Naive B cell (primary cell): ENCODE measurements around the gene CYP27A1. TPM values are rescaled to one million over a fixed set of nuclear protein-coding genes. Genes with fewer than 3 reads are reported as not detected.

Source experiments
- ATAC-seq, 2 donors: fragments of 150-1000 bp; cut with Tn5 transposase; 2 replicates each; pipeline ENCODE4 v1.10.0; 2021; ENCODE audit warnings: low read depth in 2 of 2, mild to moderate bottlenecking in 2 of 2, moderate library complexity in 2 of 2
- DNase-seq: peaks from one replicate; pipeline ENCODE4 v3.0.0; 2022
- H3K27ac Mint-ChIP-seq, 6 donors: one replicate each; pipeline ENCODE4 v1.8.0; 2020 to 2022; ENCODE audit warnings: mild to moderate bottlenecking in 6 of 6, mixed read lengths in 6 of 6, moderate library complexity in 5 of 6, inconsistent platforms in 2 of 6
- H3K27me3 Mint-ChIP-seq, 3 donors: one replicate each; pipeline ENCODE4 v1.8.0; 2021 to 2022; ENCODE audit warnings: mixed read lengths in 3 of 3, mild to moderate bottlenecking in 1 of 3
- H3K36me3 Mint-ChIP-seq, 2 donors: one replicate each; pipeline ENCODE4 v1.8.0; 2020 to 2022; ENCODE audit warnings: mixed read lengths in 2 of 2, inconsistent platforms in 1 of 2, mild to moderate bottlenecking in 1 of 2
- H3K4me1 Mint-ChIP-seq, 3 donors: one replicate each; pipeline ENCODE4 v1.8.0; 2020 to 2022; ENCODE audit warnings: mixed read lengths in 3 of 3, inconsistent platforms in 1 of 3, mild to moderate bottlenecking in 1 of 3, moderate library complexity in 1 of 3
- H3K4me3 Mint-ChIP-seq, 8 donors: one replicate each; pipeline ENCODE4 v1.8.0; 2020 to 2022; ENCODE audit warnings: mild to moderate bottlenecking in 8 of 8, mixed read lengths in 8 of 8, moderate library complexity in 8 of 8, inconsistent platforms in 2 of 8
- H3K9me3 Mint-ChIP-seq, 7 donors: one replicate each; pipeline ENCODE4 v1.8.0; 2020 to 2022; ENCODE audit warnings: mixed read lengths in 7 of 7, mild to moderate bottlenecking in 5 of 7, inconsistent platforms in 2 of 7, moderate library complexity in 1 of 7
- polyA plus RNA-seq, 6 donors: library from polyadenylated mRNA; unstranded; fragments of 300-500 nt; fragmentation: Illumina TruSeq; gene quantifications; one replicate each; pipeline ENCODE4 v1.2.3, GENCODE V29; 2021; ENCODE audit warnings: low read depth in 6 of 6

CYP27A1 gene
- polyA plus RNA-seq, 6 donors from 2014 or later, result 0.17 to 0.68 (median 0.28) TPM; not detected in 1

- Mint-ChIP-seq H3K4me1 (no peaks in the 10 kb centered on the region), H3K9me3 (peaks cover 2 to 19% (median 13%) of the 10 kb centered on the region in 7 donors), H3K27ac (no peak overlapping the region), H3K4me3 (no peak overlapping the region), H3K36me3 (peaks cover 8 to 10% of the 10 kb centered on the region in 2 donors), H3K27me3 (peaks cover 40 to 59% (median 43%) of the 10 kb centered on the region in 3 donors)
- no peak for DNase-seq
- no peak for ATAC-seq
These were observed 25.7 kb downstream of the CYP27A1 start for GRCh38 chr2:218807626-218808025.

DNA sequence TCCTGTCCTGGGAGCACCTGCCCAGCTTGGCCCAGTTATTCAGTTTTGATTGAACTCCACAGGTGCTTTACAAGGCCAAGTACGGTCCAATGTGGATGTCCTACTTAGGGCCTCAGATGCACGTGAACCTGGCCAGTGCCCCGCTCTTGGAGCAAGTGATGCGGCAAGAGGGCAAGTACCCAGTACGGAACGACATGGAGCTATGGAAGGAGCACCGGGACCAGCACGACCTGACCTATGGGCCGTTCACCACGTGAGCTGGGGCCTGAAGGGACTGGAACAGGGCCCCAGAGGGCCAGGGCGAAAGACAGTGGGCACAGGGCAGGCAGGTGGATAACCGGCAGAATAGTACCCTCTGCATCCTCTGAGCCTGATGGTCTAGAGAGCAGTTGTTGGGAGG lies 27.6 kb downstream of the CYP27A1 start:
- peak overlapping the region in 2 of 6 donors; percentile 13 to 28 for H3K27ac Mint-ChIP-seq
- DNase-seq, result no peak
- no peaks in the 10 kb centered on the region for H3K4me1 Mint-ChIP-seq
- H3K9me3 Mint-ChIP-seq, result peaks cover 2 to 12% (median 9%) of the 10 kb centered on the region in 7 donors
- no peak overlapping the region for H3K4me3 Mint-ChIP-seq
- peaks cover 40 to 67% (median 43%) of the 10 kb centered on the region in 3 donors for H3K27me3 Mint-ChIP-seq
- ATAC-seq, result no peak
- H3K36me3 Mint-ChIP-seq, result peaks cover 8 to 10% of the 10 kb centered on the region in 2 donors

- no peak for DNase-seq
- no peak overlapping the region for H3K4me3 Mint-ChIP-seq
These were observed 28.3 kb downstream of the CYP27A1 start for GRCh38 chr2:218810256-218810655.

DNA sequence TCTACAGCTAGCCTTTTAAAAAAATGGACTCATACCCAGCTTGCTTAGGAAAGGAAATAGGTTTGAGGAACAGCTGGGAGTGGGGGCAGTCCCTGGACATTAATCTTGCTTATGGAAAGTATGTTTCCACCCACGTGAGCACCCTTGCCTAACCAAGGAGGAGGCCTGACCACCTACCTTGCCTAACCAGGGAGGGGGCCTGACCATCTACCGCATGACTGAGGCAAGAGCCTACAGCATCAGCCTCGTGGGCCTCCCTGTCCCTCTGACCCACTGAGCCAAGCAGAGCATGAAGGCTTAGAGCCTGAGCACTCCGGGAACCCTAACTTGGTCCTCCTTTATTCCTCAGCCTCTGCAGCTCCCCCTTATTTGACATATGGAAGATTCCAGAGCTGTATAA lies 29.4 kb downstream of the CYP27A1 start:
- H3K36me3 Mint-ChIP-seq, result no peaks in the 10 kb centered on the region
- no peaks in the 10 kb centered on the region for H3K4me1 Mint-ChIP-seq
- H3K9me3 Mint-ChIP-seq, result no peaks in the 10 kb centered on the region
- peaks cover 32 to 52% (median 33%) of the 10 kb centered on the region in 3 donors for H3K27me3 Mint-ChIP-seq
- no peak overlapping the region for H3K27ac Mint-ChIP-seq
- H3K4me3 Mint-ChIP-seq, result no peak overlapping the region
- ATAC-seq (no peak), DNase-seq (no peak)

More at GRCh38 chr2:218810256-218810655, 28.3 kb downstream of the CYP27A1 start:
- Mint-ChIP-seq H3K36me3 (peaks cover 2 to 3% of the 10 kb centered on the region in 2 donors), H3K27me3 (peaks cover 32 to 60% (median 36%) of the 10 kb centered on the region in 3 donors), H3K27ac (no peak overlapping the region), H3K4me1 (no peaks in the 10 kb centered on the region), H3K9me3 (peaks cover 0 to 5% (median 1%) of the 10 kb centered on the region in 7 donors)
- no peak for ATAC-seq

DNA sequence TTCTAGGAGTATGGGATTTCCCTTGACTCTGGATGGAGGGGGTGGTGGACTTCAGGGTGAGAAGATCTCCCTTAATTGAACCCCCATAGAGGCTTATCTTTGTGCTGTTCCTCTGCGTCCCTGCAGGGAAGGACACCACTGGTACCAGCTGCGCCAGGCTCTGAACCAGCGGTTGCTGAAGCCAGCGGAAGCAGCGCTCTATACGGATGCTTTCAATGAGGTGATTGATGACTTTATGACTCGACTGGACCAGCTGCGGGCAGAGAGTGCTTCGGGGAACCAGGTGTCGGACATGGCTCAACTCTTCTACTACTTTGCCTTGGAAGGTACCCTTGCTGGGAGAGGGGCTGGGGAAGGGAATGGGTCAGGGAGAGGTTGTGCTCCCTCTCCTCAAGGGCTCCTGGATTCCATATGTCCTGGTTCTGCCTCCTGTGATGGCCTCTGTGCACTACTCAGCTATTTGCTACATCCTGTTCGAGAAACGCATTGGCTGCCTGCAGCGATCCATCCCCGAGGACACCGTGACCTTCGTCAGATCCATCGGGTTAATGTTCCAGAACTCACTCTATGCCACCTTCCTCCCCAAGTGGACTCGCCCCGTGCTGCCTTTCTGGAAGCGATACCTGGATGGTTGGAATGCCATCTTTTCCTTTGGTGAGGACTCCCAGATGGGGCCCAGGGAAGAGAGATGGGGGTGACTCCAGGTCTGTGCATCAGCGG lies 30.3 kb downstream of the CYP27A1 start:
- H3K4me3 Mint-ChIP-seq, result no peak overlapping the region
- H3K27me3 Mint-ChIP-seq, result peaks cover 35 to 53% (median 41%) of the 10 kb centered on the region in 3 donors
- H3K27ac Mint-ChIP-seq, result no peak overlapping the region
- H3K4me1 Mint-ChIP-seq, result no peaks in the 10 kb centered on the region
- H3K9me3 Mint-ChIP-seq, result no peaks in the 10 kb centered on the region
- no peaks in the 10 kb centered on the region for H3K36me3 Mint-ChIP-seq
- DNase-seq (no peak), ATAC-seq (no peak)

DNA sequence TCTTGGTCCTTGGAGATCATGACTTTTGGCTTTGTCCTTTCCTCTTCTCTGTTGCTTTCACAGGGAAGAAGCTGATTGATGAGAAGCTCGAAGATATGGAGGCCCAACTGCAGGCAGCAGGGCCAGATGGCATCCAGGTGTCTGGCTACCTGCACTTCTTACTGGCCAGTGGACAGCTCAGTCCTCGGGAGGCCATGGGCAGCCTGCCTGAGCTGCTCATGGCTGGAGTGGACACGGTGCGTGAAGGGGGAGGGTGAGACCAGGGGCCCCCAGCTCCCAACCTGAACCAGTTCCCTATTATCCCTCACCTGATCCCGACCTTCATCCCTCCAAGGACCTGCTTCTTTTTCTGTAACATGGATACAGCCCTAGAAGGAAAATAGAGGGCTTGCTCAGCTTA lies 30.9 kb downstream of the CYP27A1 start:
- Mint-ChIP-seq H3K27me3 (peaks cover 35 to 57% (median 47%) of the 10 kb centered on the region in 3 donors), H3K36me3 (no peaks in the 10 kb centered on the region), H3K4me3 (no peak overlapping the region), H3K4me1 (no peaks in the 10 kb centered on the region), H3K27ac (no peak overlapping the region), H3K9me3 (no peaks in the 10 kb centered on the region)
- ATAC-seq, result no peak
- DNase-seq, result no peak

DNA sequence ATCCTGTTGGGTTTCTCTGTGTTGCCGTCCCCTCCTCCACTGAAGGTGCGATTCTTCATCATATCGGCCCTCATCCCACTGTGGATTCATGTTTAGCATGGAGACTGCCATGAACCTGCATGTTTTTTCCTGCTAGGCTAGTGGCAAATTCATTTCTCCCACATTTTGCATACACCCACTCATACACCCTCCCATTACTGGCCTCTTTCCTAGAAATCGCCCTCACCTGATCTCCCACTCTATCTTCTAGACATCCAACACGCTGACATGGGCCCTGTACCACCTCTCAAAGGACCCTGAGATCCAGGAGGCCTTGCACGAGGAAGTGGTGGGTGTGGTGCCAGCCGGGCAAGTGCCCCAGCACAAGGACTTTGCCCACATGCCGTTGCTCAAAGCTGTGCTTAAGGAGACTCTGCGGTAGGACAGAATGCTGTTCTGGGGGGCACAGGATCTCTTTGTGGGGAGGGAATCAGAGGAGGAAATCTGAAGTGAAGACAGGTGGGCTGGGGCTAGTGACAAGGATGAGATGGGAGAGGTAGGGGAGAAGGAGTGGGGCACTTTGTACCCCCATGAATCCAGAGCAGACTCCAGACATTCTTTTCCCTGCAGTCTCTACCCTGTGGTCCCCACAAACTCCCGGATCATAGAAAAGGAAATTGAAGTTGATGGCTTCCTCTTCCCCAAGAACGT lies 32.0 kb downstream of the CYP27A1 start:
- DNase-seq (no peak), ATAC-seq (no peak)
- H3K27me3 Mint-ChIP-seq, result peaks cover 30 to 53% (median 47%) of the 10 kb centered on the region in 3 donors
- H3K4me3 Mint-ChIP-seq, result peak overlapping the region in 1 of 8 donors; percentile 5
- no peaks in the 10 kb centered on the region for H3K9me3 Mint-ChIP-seq
- H3K4me1 Mint-ChIP-seq, result no peaks in the 10 kb centered on the region
- H3K27ac Mint-ChIP-seq, result peak overlapping the region in 1 of 6 donors; percentile 8
- no peaks in the 10 kb centered on the region for H3K36me3 Mint-ChIP-seq

DNA sequence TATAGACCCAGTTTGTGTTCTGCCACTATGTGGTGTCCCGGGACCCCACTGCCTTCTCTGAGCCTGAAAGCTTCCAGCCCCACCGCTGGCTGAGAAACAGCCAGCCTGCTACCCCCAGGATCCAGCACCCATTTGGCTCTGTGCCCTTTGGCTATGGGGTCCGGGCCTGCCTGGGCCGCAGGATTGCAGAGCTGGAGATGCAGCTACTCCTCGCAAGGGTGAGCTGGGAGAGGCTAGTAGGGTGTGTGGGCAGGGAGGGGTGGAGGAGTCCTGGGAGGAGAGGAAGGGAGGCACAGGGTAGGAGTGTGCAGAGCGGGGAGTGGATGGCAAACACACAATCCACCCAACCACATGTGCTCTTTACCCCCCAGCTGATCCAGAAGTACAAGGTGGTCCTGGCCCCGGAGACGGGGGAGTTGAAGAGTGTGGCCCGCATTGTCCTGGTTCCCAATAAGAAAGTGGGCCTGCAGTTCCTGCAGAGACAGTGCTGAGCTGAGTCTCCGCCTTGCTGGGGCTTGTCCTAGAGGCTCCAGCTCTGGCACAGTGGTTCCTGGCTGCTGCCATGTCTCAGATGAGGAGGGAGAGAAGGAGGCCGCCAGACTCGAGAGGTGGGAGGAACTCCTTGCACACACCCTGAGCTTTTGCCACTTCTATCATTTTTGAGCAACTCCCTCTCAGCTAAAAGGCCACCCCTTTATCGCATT lies 32.7 kb downstream of the CYP27A1 start:
- H3K27me3 Mint-ChIP-seq, result peaks cover 28 to 46% (median 40%) of the 10 kb centered on the region in 3 donors

GRCh38 chr2:218815244-218815637 lies 33.3 kb downstream of the CYP27A1 start:
- Mint-ChIP-seq H3K36me3 (no peaks in the 10 kb centered on the region), H3K27me3 (peaks cover 30 to 45% (median 39%) of the 10 kb centered on the region in 3 donors), H3K4me3 (no peak overlapping the region), H3K9me3 (no peaks in the 10 kb centered on the region), H3K4me1 (no peaks in the 10 kb centered on the region), H3K27ac (no peak overlapping the region)
- DNase-seq, result no peak
- no peak for ATAC-seq

More for the DNA sequence above, 32.7 kb downstream of the CYP27A1 start:
- Mint-ChIP-seq H3K27ac (no peak overlapping the region), H3K4me3 (no peak overlapping the region), H3K4me1 (no peaks in the 10 kb centered on the region), H3K9me3 (no peaks in the 10 kb centered on the region), H3K36me3 (no peaks in the 10 kb centered on the region)
- DNase-seq (no peak), ATAC-seq (no peak)

DNA sequence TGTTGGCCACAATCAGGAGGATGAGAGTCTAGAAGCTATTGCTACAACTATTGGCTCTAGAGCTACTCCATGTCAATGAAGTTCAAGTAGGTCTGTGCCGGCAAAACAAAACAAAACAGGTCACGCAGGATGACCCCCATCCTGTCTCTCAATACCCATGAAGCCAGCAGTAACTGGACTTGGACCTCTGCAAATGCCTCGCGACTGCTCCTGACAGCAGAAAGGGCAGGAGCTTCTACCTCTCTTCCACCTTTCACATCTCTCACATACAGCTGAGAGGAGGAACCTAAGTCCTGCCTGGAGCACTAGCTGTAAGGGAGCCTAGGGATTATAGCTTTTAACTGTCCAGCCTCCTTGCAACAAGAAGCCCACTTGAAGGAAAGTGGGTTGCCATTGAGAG lies 33.7 kb downstream of the CYP27A1 start:
- H3K27me3 Mint-ChIP-seq, result peaks cover 33 to 49% (median 44%) of the 10 kb centered on the region in 3 donors
- no peak overlapping the region for H3K4me3 Mint-ChIP-seq
- DNase-seq, result no peak
- no peaks in the 10 kb centered on the region for H3K36me3 Mint-ChIP-seq
- ATAC-seq, result no peak
- no peaks in the 10 kb centered on the region for H3K9me3 Mint-ChIP-seq
- H3K27ac Mint-ChIP-seq, result no peak overlapping the region
- no peaks in the 10 kb centered on the region for H3K4me1 Mint-ChIP-seq

DNA sequence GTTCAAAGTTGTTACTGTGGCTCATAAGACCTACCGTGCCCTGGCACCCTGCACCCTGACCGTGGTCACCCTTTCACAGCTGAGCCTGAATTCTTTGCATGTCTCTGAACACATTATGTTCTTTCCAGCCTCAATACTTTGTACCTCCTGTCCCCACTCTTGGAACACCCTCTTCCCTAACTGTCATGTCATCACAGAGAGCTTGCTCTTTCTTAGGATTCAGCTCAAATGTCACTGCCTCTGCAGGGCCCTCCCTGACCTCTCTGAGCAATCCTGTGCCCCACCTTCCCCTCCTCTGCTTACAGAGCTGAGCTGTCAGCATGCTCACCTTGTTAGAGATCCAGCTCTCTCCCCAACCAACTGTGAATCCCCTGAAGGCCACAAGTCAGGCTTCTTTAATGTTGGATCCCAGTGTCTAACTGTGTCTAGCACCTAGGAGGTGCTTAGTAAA lies 34.6 kb downstream of the CYP27A1 start:
- H3K4me1 Mint-ChIP-seq, result no peaks in the 10 kb centered on the region
- H3K27me3 Mint-ChIP-seq, result peaks cover 30 to 52% (median 44%) of the 10 kb centered on the region in 3 donors
- DNase-seq, result no peak
- no peaks in the 10 kb centered on the region for H3K9me3 Mint-ChIP-seq
- H3K4me3 Mint-ChIP-seq, result no peak overlapping the region
- ATAC-seq, result no peak
- H3K27ac Mint-ChIP-seq, result no peak overlapping the region
- no peaks in the 10 kb centered on the region for H3K36me3 Mint-ChIP-seq

GRCh38 chr2:218819093-218819492 lies 37.1 kb downstream of the CYP27A1 start:
- H3K4me1 Mint-ChIP-seq, result no peaks in the 10 kb centered on the region
- no peaks in the 10 kb centered on the region for H3K9me3 Mint-ChIP-seq
- ATAC-seq (no peak), DNase-seq (no peak)
- no peak overlapping the region for H3K27ac Mint-ChIP-seq
- H3K4me3 Mint-ChIP-seq, result no peak overlapping the region
- no peaks in the 10 kb centered on the region for H3K36me3 Mint-ChIP-seq
- H3K27me3 Mint-ChIP-seq, result peaks cover 29 to 54% (median 43%) of the 10 kb centered on the region in 3 donors

DNA sequence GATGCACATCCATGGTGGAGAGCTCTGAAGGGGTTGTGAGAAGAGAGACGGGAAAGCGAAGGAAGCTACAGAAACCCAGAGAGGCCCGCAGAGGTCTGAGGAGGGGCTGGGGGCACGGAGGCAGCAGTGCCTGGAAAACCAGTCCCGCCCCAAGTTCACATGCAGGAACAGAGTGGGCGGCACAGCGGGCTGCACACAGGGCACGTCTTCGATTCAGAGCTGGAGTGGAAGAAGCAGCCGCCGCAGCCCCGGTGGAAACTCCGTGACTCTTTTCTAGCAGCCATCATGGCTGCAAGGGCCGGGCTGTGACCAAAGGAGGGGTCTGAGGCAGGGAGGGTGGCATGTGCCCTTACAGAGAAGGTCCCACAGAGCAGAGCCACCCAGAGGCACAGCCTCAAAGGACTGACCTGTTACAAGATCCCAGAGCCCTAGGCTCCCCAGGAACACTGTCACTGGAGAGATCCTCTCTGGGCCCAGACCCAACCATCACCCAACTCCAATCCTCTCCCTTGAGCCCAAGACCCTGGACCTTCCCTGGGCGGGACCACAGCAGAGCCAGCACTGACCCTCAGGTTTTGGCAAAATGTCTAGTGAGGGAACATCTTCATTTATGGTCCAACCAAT lies 38.9 kb downstream of the CYP27A1 start:
- no peak for ATAC-seq
- H3K4me1 Mint-ChIP-seq, result no peaks in the 10 kb centered on the region
- no peak for DNase-seq
- no peaks in the 10 kb centered on the region for H3K9me3 Mint-ChIP-seq
- no peak overlapping the region for H3K27ac Mint-ChIP-seq
- peaks cover 33 to 55% (median 45%) of the 10 kb centered on the region in 3 donors for H3K27me3 Mint-ChIP-seq
- no peaks in the 10 kb centered on the region for H3K36me3 Mint-ChIP-seq
- H3K4me3 Mint-ChIP-seq, result no peak overlapping the region
